ENCODE measurements around the gene INHBC.
A peak's percentile ranks its signal among the peaks of the same experiment; 100 is the strongest.
"Not testable (repeated sequence)": the region's sequence is repeated elsewhere in the genome, so short reads cannot be mapped to it uniquely, and the experiment has no call there.

The INHBC gene

DNA sequence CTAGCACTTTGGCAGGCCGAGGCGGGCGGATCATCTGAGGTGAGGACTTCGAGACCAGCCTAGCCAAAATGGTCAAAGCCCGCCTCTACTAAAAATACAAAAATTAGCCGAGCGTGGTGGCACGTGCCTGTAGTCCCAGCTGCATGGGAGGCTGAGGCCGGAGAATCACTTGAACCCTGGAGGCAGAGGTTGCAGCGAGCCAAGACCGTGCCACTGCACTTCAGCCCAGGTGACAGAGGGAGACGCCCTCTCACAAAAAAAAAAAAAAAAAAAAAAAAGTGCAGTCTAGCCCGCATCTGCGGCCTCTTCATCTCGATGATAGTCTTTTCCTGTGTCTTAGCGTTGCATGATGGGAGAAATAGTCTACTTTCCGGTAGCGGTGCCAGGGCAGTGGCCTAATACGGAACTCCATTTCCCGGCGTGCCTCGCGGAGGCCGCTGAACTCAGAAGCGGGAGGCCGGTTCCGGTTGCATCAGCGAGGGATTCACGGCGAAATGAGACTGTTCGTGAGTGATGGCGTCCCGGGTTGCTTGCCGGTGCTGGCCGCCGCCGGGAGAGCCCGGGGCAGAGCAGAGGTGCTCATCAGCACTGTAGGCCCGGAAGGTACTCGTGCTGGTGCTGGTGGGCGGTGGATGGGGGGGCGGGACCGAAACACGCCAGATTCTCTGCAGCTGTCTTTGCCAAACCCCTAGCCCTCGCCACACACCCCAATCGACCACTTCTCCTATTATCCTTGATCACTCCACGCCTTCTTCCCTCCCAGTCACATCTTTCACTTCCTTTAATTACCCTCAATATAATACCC lies 53.2 kb downstream of the INHBC start, which contains the start of gene MARS1:
Gene MARS1, plus strand, starts transcription at position 472 of the 805 bp plus-strand sequence. Its CDS starts 23 bp downstream, at position 495.
- peak; percentile 83 for DNase-seq

GRCh38 chr12:57488402-57489156 lies 54.0 kb downstream of the INHBC start:
- no peak for DNase-seq

- DNase-seq: no peak
These were observed 54.6 kb downstream of the INHBC start for GRCh38 chr12:57489157-57489641.

DNA sequence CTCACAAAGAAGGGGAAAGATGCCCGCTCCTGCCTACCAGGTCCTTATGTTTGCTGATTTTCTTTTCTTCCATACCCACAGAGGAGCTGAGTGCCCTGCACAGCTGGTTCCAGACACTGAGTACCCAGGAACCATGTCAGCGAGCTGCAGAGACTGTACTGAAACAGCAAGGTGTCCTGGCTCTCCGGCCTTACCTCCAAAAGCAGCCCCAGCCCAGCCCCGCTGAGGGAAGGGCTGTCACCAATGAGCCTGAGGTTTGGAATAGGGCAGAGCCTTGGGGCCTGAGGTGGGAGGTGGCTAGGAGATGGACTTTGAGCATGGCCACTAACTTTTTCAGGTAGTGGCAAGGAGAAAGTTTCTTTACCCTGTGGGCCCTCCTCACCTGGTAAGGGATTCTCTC lies 55.5 kb downstream of the INHBC start:
- no peak for DNase-seq

- DNase-seq: no peak
These were observed 57.1 kb downstream of the INHBC start for GRCh38 chr12:57491393-57492280.

DNA sequence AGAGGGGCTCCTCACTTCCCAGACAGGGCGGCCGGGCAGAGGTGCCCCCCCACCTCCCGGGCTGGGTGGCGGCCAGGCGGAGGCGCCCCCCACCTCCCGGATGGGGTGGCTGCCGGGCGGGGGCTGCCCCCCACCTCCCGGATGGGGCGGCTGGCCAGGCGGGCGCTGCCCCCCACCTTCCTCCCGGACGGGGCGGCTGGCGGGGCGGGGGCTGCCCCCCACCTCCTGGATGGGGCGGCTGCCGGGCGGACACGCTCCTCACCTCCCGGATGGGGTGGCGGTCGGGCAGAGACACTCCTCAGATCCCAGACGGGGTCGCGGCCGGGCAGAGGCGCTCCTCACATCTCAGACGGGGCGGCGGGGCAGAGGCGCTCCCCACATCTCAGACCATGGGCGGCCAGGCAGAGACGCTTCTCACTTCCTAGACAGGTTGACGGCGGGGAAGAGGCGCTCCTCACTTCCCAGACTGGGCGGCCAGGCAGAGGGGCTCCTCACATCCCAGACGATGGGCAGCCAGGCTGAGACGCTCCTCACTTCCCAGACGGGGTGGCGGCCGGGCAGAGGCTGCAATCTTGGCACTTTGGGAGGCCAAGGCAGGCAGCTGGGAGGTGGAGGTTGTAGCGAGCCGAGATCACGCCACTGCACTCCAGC lies 60.6 kb downstream of the INHBC start:
- not testable (repeated sequence) for DNase-seq

- no peak for DNase-seq
These were observed 62.2 kb downstream of the INHBC start for GRCh38 chr12:57496822-57497221.

- no peak for DNase-seq
These were observed 62.9 kb downstream of the INHBC start for GRCh38 chr12:57497223-57498131.

DNA sequence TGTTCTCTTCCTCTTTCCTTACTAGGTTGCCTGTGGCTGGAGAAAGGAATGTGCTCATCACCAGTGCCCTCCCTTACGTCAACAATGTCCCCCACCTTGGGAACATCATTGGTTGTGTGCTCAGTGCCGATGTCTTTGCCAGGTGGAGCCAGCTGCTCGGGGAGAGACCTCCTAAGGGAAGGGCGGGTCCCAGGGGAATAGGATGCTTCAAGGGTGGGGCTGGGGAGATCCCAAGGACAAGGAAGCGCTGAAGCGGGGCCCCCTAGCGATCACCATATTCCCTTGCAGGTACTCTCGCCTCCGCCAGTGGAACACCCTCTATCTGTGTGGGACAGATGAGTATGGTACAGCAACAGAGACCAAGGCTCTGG lies 63.5 kb downstream of the INHBC start:
- no peak for DNase-seq

GRCh38 chr12:57498571-57498970 lies 64.0 kb downstream of the INHBC start:
- DNase-seq: no peak

GRCh38 chr12:57500213-57500612 lies 65.6 kb downstream of the INHBC start:
- no peak for DNase-seq
